Cerebellar cortex (tissue), 1 donor: ENCODE results near the gene TMEM82.
"Not testable (repeated sequence)": the region's sequence is repeated elsewhere in the genome, so short reads cannot be mapped to it uniquely, and the experiment has no call there.

ENCODE experiments used
- DNase-seq: peaks from one replicate; pipeline ENCODE4 v3.0.0-alpha.2; 2015; ENCODE audit warnings: low spot score

TMEM82 gene

GRCh38 chr1:15742339-15742801 lies at the start of gene TMEM82:
Gene TMEM82 (plus strand): TSS chr1:15742499. CDS start chr1:15742560, 61 bp downstream.
- DNase-seq = no peak

GRCh38 chr1:15693371-15693770 lies 48.9 kb upstream of the TMEM82 start:
- peak; percentile 90 for DNase-seq

- peak; percentile 34 for DNase-seq
These were observed 45.3 kb upstream of the TMEM82 start for GRCh38 chr1:15696956-15697521.

DNA sequence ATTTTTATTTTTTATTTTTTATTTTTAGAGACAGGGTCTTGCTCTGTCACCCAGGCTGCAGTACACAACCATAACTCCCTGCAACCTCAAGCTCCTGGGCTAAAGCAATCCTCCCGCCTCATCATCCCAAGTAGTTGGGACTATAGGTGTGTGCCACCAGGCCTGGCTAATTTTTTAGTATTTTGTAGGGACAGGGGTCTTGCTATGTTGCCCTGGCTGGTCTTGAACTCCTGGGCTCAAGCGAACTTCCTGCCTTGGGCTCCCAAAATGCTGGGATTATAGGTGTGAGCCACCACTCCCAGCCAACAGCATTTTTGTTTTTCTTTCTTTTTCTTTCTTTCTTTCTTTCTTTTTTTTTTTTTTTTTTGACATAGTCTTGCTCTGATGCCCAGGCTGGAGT lies 44.1 kb upstream of the TMEM82 start:
- DNase-seq = no peak

DNA sequence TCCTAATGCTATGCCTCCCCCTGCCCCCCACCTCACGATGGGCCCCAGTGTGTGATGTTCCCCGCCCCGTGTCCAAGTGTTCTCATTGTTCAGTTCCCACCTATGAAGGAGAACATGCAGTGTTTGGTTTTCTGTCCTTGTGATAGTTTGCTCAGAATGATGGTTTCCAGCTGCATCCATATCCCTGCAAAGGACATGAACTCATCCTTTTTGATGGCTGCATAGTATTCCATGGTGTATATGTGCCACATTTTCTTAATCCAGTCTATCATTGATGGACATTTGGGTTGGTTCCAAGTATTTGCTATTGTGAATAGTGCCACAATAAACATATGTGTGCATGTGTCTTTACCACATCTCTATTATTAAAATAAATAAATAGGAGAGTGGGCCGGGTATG lies 43.0 kb upstream of the TMEM82 start:
- not testable (repeated sequence) for DNase-seq

GRCh38 chr1:15700508-15700907 lies 41.8 kb upstream of the TMEM82 start:
- no peak for DNase-seq

- DNase-seq = no peak
These were observed 40.5 kb upstream of the TMEM82 start for GRCh38 chr1:15701784-15702183.

GRCh38 chr1:15702722-15703550 lies 39.4 kb upstream of the TMEM82 start:
- peak; percentile 37 for DNase-seq

DNA sequence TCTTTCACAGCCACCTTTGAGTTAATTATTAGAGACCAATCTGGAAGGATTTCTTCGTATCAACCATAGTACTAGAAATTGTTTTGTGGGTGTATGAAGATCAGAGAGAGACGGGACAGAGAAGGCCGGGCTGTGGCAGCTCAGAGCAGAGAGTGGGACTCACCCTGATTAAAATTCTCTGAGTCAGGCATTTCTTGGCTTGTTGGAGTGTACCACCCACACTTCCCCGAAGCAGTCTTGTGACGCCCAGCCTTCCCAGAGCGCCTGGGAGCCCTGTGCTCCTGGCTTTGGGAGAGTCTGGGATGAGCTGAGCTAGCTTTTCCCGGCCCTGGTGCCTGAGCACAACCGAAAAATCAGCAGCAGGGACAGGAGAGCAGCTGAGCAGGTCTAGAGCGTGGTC lies 38.7 kb upstream of the TMEM82 start:
- DNase-seq = peak; percentile 53

- no peak for DNase-seq
These were observed 37.6 kb upstream of the TMEM82 start for GRCh38 chr1:15704526-15705183.

DNA sequence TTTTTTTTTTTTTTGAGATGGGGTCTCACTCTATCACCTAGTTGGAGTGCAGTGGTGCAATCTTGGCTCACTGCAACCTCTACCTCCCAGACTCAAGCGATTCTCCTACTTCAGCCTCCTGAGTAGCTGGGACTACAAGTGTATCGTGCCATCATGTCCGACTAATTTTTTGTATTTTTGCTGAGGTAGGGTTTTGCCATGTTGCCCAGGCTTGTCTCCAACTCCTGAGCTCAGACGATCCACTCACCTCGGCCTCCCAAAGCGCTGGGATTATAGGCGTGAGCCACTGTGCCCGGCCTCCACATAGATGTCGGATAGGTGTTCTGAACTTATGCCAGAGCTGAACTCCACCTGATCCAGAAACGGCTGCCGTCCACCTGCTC lies 37.1 kb upstream of the TMEM82 start:
- DNase-seq = peak; percentile 44

- DNase-seq = no peak
These were observed 35.5 kb upstream of the TMEM82 start for GRCh38 chr1:15706751-15707150.

DNA sequence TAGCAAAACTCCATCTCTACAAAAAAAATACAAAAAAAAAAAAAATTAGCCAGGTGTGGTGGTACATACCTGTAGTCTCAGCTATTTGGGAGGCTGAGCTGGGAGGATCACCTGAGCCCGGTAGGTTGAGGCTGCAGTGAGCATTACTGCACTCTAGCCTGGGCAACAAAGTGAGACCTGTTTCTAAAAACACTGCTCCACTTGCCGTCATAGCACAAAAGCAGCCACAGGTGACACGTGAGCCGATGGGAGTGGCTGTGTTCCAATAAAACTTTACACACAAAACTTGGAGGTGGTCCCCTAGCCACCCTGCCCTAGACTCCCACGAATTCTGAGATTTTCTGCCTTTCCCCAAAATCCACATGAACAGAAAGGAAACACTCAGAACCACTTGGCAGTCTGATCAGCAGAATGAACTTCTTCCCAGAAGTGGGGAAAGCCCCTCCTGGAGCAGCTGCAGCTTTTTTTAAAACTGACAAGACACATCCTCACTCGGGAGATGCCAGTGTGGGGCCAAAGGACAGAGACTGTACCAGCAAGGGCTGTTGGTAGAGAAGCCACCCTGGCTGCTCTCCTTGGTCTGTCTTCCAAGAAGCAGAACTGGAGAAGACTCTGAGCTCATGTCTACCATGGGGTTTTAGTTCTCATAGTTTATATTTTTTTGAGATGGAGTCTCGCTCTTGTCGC lies 34.9 kb upstream of the TMEM82 start:
- no peak for DNase-seq

GRCh38 chr1:15708486-15709137 lies 33.7 kb upstream of the TMEM82 start:
- no peak for DNase-seq

GRCh38 chr1:15709226-15709625 lies 33.1 kb upstream of the TMEM82 start:
- DNase-seq = no peak

GRCh38 chr1:15712168-15712567 lies 30.1 kb upstream of the TMEM82 start:
- DNase-seq = peak; percentile 70

DNA sequence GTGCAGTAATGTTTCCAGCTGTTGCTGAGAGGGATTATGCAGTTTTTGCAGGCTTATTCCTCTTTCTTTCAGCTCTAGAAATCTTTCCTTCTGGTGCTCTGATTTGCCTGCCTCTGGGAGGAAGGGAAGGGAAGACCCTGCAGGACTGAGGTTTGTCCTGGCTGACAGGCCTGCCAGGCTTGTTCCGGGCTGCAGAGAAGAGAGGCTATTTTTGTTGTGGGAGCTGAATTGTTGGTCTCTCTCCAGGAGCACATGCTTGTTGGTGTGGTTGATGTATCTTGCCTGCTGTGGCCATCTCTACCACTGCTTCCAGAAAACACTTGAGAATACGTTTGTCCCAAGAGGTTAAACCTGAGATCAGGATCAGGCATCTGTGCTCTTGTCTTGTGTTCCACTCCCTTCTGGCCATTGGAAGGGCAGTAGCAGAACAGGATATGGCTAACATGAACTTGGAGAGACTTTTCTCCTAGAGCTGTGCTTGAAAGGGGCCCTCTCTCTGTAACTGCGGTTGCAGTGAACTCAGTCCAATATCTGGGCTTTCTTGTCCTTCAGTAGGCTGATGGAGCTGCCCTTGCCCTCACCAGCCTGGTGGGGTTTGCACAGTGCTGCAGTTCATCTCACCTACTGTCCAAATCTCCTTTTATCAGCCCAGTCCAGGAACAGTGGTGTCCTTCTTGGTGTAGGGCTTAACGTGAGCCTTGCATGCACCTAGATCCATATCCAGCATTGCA lies 27.7 kb upstream of the TMEM82 start:
- DNase-seq = peak; percentile 81

- no peak for DNase-seq
These were observed 24.7 kb upstream of the TMEM82 start for GRCh38 chr1:15717418-15718125.

GRCh38 chr1:15718199-15718601 lies 24.1 kb upstream of the TMEM82 start:
- DNase-seq = no peak

GRCh38 chr1:15719381-15720120 lies 22.7 kb upstream of the TMEM82 start:
- DNase-seq = no peak
